Measurements from ENCODE around the gene MESP1. TPM values are rescaled to one million over a fixed set of nuclear protein-coding genes. Genes with fewer than 3 reads are reported as not detected.

MESP1 gene
- total RNA-seq, 2 experiments from 2014 or later: 0.22 TPM; not detected in 1

- Mint-ChIP-seq H3K4me1 (ENCODE audit: low read depth) (no peaks in the 10 kb centered on the region), H3K36me3 (ENCODE audit: low read depth) (no peaks in the 10 kb centered on the region), H3K27me3 (peaks cover 15% of the 10 kb centered on the region), H3K9me3 (no peaks in the 10 kb centered on the region), H3K27ac (no peak overlapping the region), H3K4me3 (peak overlapping the region; percentile 80)
- intact Hi-C loops (cut with DNase I, micrococcal nuclease): loop anchor here in 1 of 2 experiments (10.0 kb wide), 1 partner anchor 535 kb away; no protein-coding TSS in a partner anchor
- Histone ChIP-seq H3K9me3 (ENCODE audit: control insufficient read depth in 1 of 2, insufficient read depth in 1 of 2, low read length in 2 of 2) (no peaks in the 10 kb centered on the region), H3K27me3 (ENCODE audit: control insufficient read depth in 1 of 2, insufficient read depth in 2 of 2, low read length in 2 of 2) (peaks cover 2 to 8% of the 10 kb centered on the region in 2 experiments), H3K4me1 (ENCODE audit: insufficient read depth, low read length) (peaks cover 18% of the 10 kb centered on the region), H3K4me3 (ENCODE audit: low read length) (no peak overlapping the region), H3K27ac (ENCODE audit: low read depth in 1 of 2, low read length in 2 of 2) (no peak overlapping the region), H3K36me3 (ENCODE audit: insufficient read depth, low read length) (no peaks in the 10 kb centered on the region)
- DNase-seq: no peak
- ATAC-seq (ENCODE audit: poor library complexity): no peak
- POLR2A ChIA-PET: no interaction called here
- CTCF ChIA-PET: interaction anchor here (2.0 kb wide), 1 partner anchor 9 kb away, joined by 6 read pairs; no protein-coding TSS in a partner anchor
- TF ChIP-seq CTCF (IDR thresholded peaks at IDR 0.05): no peak
Observed at GRCh38 chr15:89749526-89749925, 1.5 kb downstream of the MESP1 start.

- peaks cover 2 to 8% of the 10 kb centered on the region in 2 experiments for H3K27me3 ChIP-seq (ENCODE audit: control insufficient read depth in 1 of 2, insufficient read depth in 2 of 2, low read length in 2 of 2)
- Mint-ChIP-seq H3K27ac (no peak overlapping the region), H3K4me3 (peak overlapping the region; percentile 80), H3K27me3 (peaks cover 13% of the 10 kb centered on the region), H3K9me3 (no peaks in the 10 kb centered on the region), H3K36me3 (ENCODE audit: low read depth) (no peaks in the 10 kb centered on the region), H3K4me1 (ENCODE audit: low read depth) (no peaks in the 10 kb centered on the region)
- ChIA-PET POLR2A (no interaction called here), CTCF (interaction anchor here (2.0 kb wide), 1 partner anchor 9 kb away, joined by 6 read pairs; no protein-coding TSS in a partner anchor)
- no peaks in the 10 kb centered on the region for H3K9me3 ChIP-seq (ENCODE audit: control insufficient read depth in 1 of 2, insufficient read depth in 1 of 2, low read length in 2 of 2)
- ATAC-seq (ENCODE audit: poor library complexity): no peak
- intact Hi-C loops (cut with DNase I, micrococcal nuclease): loop anchor here in 1 of 2 experiments (10.0 kb wide), 1 partner anchor 536 kb away; no protein-coding TSS in a partner anchor
- peaks cover 18% of the 10 kb centered on the region for H3K4me1 ChIP-seq (ENCODE audit: insufficient read depth, low read length)
- no peak for TF ChIP-seq CTCF (IDR thresholded peaks at IDR 0.05)
- no peak for DNase-seq
- no peak overlapping the region for H3K27ac ChIP-seq (ENCODE audit: low read depth in 1 of 2, low read length in 2 of 2)
- no peaks in the 10 kb centered on the region for H3K36me3 ChIP-seq (ENCODE audit: insufficient read depth, low read length)
- H3K4me3 ChIP-seq (ENCODE audit: low read length): no peak overlapping the region
Observed at GRCh38 chr15:89749054-89749453, 2.0 kb downstream of the MESP1 start.

DNA sequence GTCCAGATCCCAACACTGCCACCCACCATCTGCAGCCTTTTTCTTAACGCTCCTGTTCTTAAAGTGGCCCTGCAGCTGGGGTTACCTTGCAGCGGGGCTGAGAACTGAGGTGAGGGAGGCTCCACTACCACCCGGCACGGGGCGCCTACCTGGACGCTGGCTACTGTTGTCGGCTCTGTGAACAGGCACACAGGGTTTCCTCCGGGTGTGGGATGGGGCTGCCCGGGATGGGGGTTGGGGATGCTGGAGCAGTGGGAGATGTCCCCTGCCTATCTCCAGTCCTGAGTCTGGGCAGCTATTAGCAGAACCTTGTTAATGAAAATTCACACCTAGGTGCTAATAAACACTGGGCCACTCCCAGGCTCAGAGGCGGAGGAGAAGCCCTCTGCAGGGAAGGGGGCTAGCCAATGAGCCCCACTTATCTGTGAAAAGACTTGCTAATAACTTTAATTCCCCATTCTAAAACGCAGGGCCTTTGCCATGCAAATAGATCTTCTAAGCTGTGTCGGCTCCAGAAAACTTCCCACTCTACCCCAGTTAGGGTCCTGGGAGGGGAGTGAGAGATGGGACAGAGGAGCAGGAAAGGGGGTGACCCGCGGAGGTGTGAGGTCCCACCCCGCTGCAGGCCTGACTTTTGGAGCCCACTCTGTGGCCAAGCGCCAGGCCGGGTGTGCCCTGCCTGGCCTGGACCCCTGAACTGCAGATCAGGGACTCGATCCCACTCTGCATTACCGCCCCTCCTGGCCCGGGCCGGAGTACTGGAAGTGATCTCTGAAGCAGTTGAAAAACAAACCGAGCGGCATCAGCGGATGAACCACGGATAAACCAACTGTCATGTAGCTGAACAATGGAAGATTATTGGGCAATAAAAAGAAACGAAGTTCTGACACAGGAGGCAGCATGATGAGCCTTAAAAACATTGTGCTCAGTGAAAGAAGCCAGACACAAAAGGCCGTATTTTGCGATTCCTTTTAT lies 3.1 kb downstream of the MESP1 start:
- no peak for DNase-seq
- Histone ChIP-seq H3K4me1 (ENCODE audit: insufficient read depth, low read length) (peaks cover 18% of the 10 kb centered on the region), H3K27ac (ENCODE audit: low read depth in 1 of 2, low read length in 2 of 2) (no peak overlapping the region), H3K9me3 (ENCODE audit: control insufficient read depth in 1 of 2, insufficient read depth in 1 of 2, low read length in 2 of 2) (no peaks in the 10 kb centered on the region), H3K4me3 (ENCODE audit: low read length) (no peak overlapping the region), H3K27me3 (ENCODE audit: control insufficient read depth in 1 of 2, insufficient read depth in 2 of 2, low read length in 2 of 2) (peaks cover 2 to 8% of the 10 kb centered on the region in 2 experiments), H3K36me3 (ENCODE audit: insufficient read depth, low read length) (no peaks in the 10 kb centered on the region)
- Mint-ChIP-seq H3K9me3 (no peaks in the 10 kb centered on the region), H3K4me1 (ENCODE audit: low read depth) (no peaks in the 10 kb centered on the region), H3K27me3 (peaks cover 8% of the 10 kb centered on the region), H3K27ac (no peak overlapping the region), H3K36me3 (ENCODE audit: low read depth) (no peaks in the 10 kb centered on the region), H3K4me3 (peak overlapping the region; percentile 25)
- intact Hi-C loops (cut with DNase I, micrococcal nuclease): loop anchor here in 1 of 2 experiments (10.0 kb wide), 1 partner anchor 537 kb away; no protein-coding TSS in a partner anchor
- CTCF ChIA-PET: no interaction called here
- TF ChIP-seq CTCF (IDR thresholded peaks at IDR 0.05): no peak
- no peak for ATAC-seq (ENCODE audit: poor library complexity)
- POLR2A ChIA-PET: no interaction called here

Data from CD4-positive, alpha-beta T cell (primary cell).